Right ventricle myocardium superior (tissue), 1 donor: ENCODE results near the gene JAKMIP3. TPM values are rescaled to one million over a fixed set of nuclear protein-coding genes. Genes with fewer than 3 reads are reported as not detected.

Experiments used
- ATAC-seq: fragments of 200-7000 bp; cut with Tn5 transposase; one replicate; pipeline ENCODE4 v1.9.1; 2020; ENCODE audit warnings: mild to moderate bottlenecking; ENCODE audit not compliant: poor library complexity
- DNase-seq: peaks from one replicate; pipeline ENCODE4 v3.0.0-alpha.2; 2020
- intact Hi-C: fragments of 100-400 bp; cut with DNase I; formaldehyde crosslinking; loops from one replicate; pipeline ENCODE4 v1.11.2; 2022
- total RNA-seq: library from RNA; stranded (reverse); fragmentation: NEBNext Ultra II Directional; extraction: Animal tissue kit (Norgen Biotek cat#: 25700); gene quantifications from one replicate; pipeline ENCODE4 v1.2.1, GENCODE V29; 2021
- donor health status: DM: no; HTN: yes; CAD: no; lungs with severe emphysema.

Gene JAKMIP3
- total RNA-seq, 1 donor from 2014 or later: 1.5 TPM

- DNase-seq (peak; percentile 12), ATAC-seq (no peak)
- intact Hi-C loops: no loop called here
These were observed 25.7 kb upstream of the JAKMIP3 start for GRCh38 chr10:132040046-132040445.

- ATAC-seq (no peak), DNase-seq (peak; percentile 17)
- intact Hi-C loops: no loop called here
These were observed 24.4 kb upstream of the JAKMIP3 start for GRCh38 chr10:132041340-132041739.

GRCh38 chr10:132043861-132044695 lies 21.7 kb upstream of the JAKMIP3 start:
- intact Hi-C loops: no loop called here
- ATAC-seq (no peak), DNase-seq (peak; percentile 22)

GRCh38 chr10:132044803-132045202 lies 20.9 kb upstream of the JAKMIP3 start:
- intact Hi-C loops: no loop called here

GRCh38 chr10:132045324-132045723 lies 20.4 kb upstream of the JAKMIP3 start:
- no peak for DNase-seq
- ATAC-seq: no peak

More at GRCh38 chr10:132044803-132045202, 20.9 kb upstream of the JAKMIP3 start:
- DNase-seq (peak; percentile 9), ATAC-seq (no peak)

GRCh38 chr10:132047575-132048293 lies 18.0 kb upstream of the JAKMIP3 start:
- intact Hi-C loops: no loop called here
- peak; percentile 35 for DNase-seq
- no peak for ATAC-seq

More at GRCh38 chr10:132045324-132045723, 20.4 kb upstream of the JAKMIP3 start:
- intact Hi-C loops: no loop called here

GRCh38 chr10:132048294-132048667 lies 17.5 kb upstream of the JAKMIP3 start:
- intact Hi-C loops: no loop called here
- ATAC-seq: no peak
- no peak for DNase-seq

- ATAC-seq (no peak), DNase-seq (peak; percentile 17)
- intact Hi-C loops: no loop called here
These were observed 15.6 kb upstream of the JAKMIP3 start for GRCh38 chr10:132050191-132050590.

- intact Hi-C loops: no loop called here
These were observed 13.6 kb upstream of the JAKMIP3 start for GRCh38 chr10:132052124-132052523.

GRCh38 chr10:132054564-132054963 lies 11.2 kb upstream of the JAKMIP3 start:
- DNase-seq (peak; percentile 2), ATAC-seq (no peak)
- intact Hi-C loops: no loop called here

More at GRCh38 chr10:132052124-132052523, 13.6 kb upstream of the JAKMIP3 start:
- ATAC-seq (no peak), DNase-seq (no peak)

- DNase-seq (no peak), ATAC-seq (no peak)
- intact Hi-C loops: no loop called here
These were observed 10.1 kb upstream of the JAKMIP3 start for GRCh38 chr10:132055616-132056015.

GRCh38 chr10:132056663-132057062 lies 9.1 kb upstream of the JAKMIP3 start:
- DNase-seq (no peak), ATAC-seq (no peak)
- intact Hi-C loops: no loop called here

- no peak for DNase-seq
- ATAC-seq: no peak
- intact Hi-C loops: no loop called here
These were observed 8.5 kb upstream of the JAKMIP3 start for GRCh38 chr10:132057191-132057681.

GRCh38 chr10:132058111-132058745 lies 7.5 kb upstream of the JAKMIP3 start:
- ATAC-seq (no peak), DNase-seq (no peak)
- intact Hi-C loops: no loop called here

GRCh38 chr10:132058793-132059759 lies 6.7 kb upstream of the JAKMIP3 start:
- DNase-seq (no peak), ATAC-seq (no peak)
- intact Hi-C loops: no loop called here

- intact Hi-C loops: no loop called here
- no peak for ATAC-seq
These were observed 5.8 kb upstream of the JAKMIP3 start for GRCh38 chr10:132059760-132060508.

GRCh38 chr10:132061030-132061429 lies 4.7 kb upstream of the JAKMIP3 start:
- intact Hi-C loops: no loop called here
- no peak for DNase-seq
- ATAC-seq: no peak

More at GRCh38 chr10:132059760-132060508, 5.8 kb upstream of the JAKMIP3 start:
- DNase-seq: no peak
